GM12874 (cell line): Measurements from ENCODE around the gene TSNAX.

Experiments used
- CTCF ChIP-seq: IDR thresholded peaks from 2 replicates; pipeline ENCODE4 v1.5.1; 2011; ENCODE audit warnings: low read depth, mild to moderate bottlenecking, control low read depth, low read length, moderate library complexity; ENCODE audit not compliant: insufficient read depth

TSNAX gene

GRCh38 chr1:231600458-231600976 lies 72.0 kb downstream of the TSNAX start:
- TF ChIP-seq CTCF = no peak

GRCh38 chr1:231601824-231602672 lies 73.6 kb downstream of the TSNAX start:
- no peak for TF ChIP-seq CTCF

GRCh38 chr1:231602673-231602984 lies 74.2 kb downstream of the TSNAX start:
- no peak for TF ChIP-seq CTCF

- TF ChIP-seq CTCF = peak; percentile 56
These were observed 75.3 kb downstream of the TSNAX start for GRCh38 chr1:231603598-231604275.

GRCh38 chr1:231604276-231604621 lies 75.8 kb downstream of the TSNAX start:
- no peak for TF ChIP-seq CTCF

- TF ChIP-seq CTCF = no peak
These were observed 77.0 kb downstream of the TSNAX start for GRCh38 chr1:231605149-231606100.

GRCh38 chr1:231606712-231607111 lies 78.2 kb downstream of the TSNAX start:
- TF ChIP-seq CTCF = no peak
